OCI-LY1 (cell line): Measurements from ENCODE around the gene PAPOLA.

Experiments used
- CTCF ChIP-seq: fragments of 200-600 bp; sonication (generic), shearing (Covaris generic); IDR thresholded peaks from 2 replicates; pipeline ENCODE4 v1.5.1; 2017; ENCODE audit warnings: mild to moderate bottlenecking, antibody characterized with exemption, low read length, moderate library complexity, mixed read lengths
- EZH2 ChIP-seq: fragments of 200-600 bp; sonication (generic), shearing (Covaris generic); IDR thresholded peaks from 2 replicates; pipeline ENCODE4 v1.8.0; 2017; ENCODE audit warnings: borderline replicate concordance, mixed run types, mild to moderate bottlenecking, antibody characterized with exemption, low read length, moderate library complexity, mixed read lengths

DNA sequence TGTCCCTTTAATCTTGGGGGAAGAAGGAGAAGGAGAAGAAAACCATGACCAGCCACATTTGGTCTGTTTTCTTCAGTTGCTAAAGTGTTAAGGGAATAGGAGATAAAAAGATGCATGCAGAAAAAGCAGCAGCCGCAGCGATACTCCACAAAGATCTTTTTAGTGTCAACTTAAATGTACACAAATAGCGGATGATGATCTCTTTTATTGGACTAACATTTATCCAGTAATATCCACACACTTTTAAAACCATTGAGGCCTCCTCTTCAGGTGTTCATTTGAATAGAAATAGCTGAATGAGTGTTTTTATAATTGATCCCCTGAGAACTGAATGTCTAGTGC, 83.5 kb downstream of the PAPOLA start:
- TF ChIP-seq CTCF, result no peak
- TF ChIP-seq EZH2, result no peak
